Measurements from ENCODE around the gene MAST4. TPM values are rescaled to one million over a fixed set of nuclear protein-coding genes. Genes with fewer than 3 reads are reported as not detected.

Gene MAST4
- total RNA-seq, 1 donor from 2014 or later, result 10.5 TPM

GRCh38 chr5:66931651-66932050 is 335.5 kb downstream of the MAST4 start:
- Mint-ChIP-seq H3K27me3 (ENCODE audit: unreplicated experiment) (no peaks in the 10 kb centered on the region), H3K27ac (ENCODE audit: unreplicated experiment) (no peak overlapping the region), H3K4me1 (ENCODE audit: unreplicated experiment) (no peaks in the 10 kb centered on the region), H3K36me3 (ENCODE audit: unreplicated experiment) (no peaks in the 10 kb centered on the region), H3K4me3 (ENCODE audit: unreplicated experiment) (no peak overlapping the region), H3K9me3 (ENCODE audit: unreplicated experiment) (no peaks in the 10 kb centered on the region)
- DNase-seq (ENCODE audit: extremely low spot score, unreplicated experiment), result no peak
- no peak for TF ChIP-seq CTCF (IDR thresholded peaks at IDR 0.05)

GRCh38 chr5:66932457-66932856 is 336.3 kb downstream of the MAST4 start:
- Mint-ChIP-seq H3K9me3 (ENCODE audit: unreplicated experiment) (no peaks in the 10 kb centered on the region), H3K4me1 (ENCODE audit: unreplicated experiment) (no peaks in the 10 kb centered on the region), H3K4me3 (ENCODE audit: unreplicated experiment) (no peak overlapping the region), H3K36me3 (ENCODE audit: unreplicated experiment) (no peaks in the 10 kb centered on the region), H3K27me3 (ENCODE audit: unreplicated experiment) (no peaks in the 10 kb centered on the region), H3K27ac (ENCODE audit: unreplicated experiment) (no peak overlapping the region)
- DNase-seq (ENCODE audit: extremely low spot score, unreplicated experiment), result no peak
- TF ChIP-seq CTCF (IDR thresholded peaks at IDR 0.05), result no peak

- Mint-ChIP-seq H3K4me3 (ENCODE audit: unreplicated experiment) (no peak overlapping the region), H3K27ac (ENCODE audit: unreplicated experiment) (no peak overlapping the region), H3K36me3 (ENCODE audit: unreplicated experiment) (no peaks in the 10 kb centered on the region), H3K4me1 (ENCODE audit: unreplicated experiment) (no peaks in the 10 kb centered on the region), H3K27me3 (ENCODE audit: unreplicated experiment) (no peaks in the 10 kb centered on the region), H3K9me3 (ENCODE audit: unreplicated experiment) (no peaks in the 10 kb centered on the region)
- DNase-seq (ENCODE audit: extremely low spot score, unreplicated experiment), result no peak
- no peak for TF ChIP-seq CTCF (IDR thresholded peaks at IDR 0.05)
These were observed 336.9 kb downstream of the MAST4 start for GRCh38 chr5:66933066-66933465.

- H3K36me3 Mint-ChIP-seq (ENCODE audit: unreplicated experiment), result no peaks in the 10 kb centered on the region
- no peak overlapping the region for H3K27ac Mint-ChIP-seq (ENCODE audit: unreplicated experiment)
- H3K4me3 Mint-ChIP-seq (ENCODE audit: unreplicated experiment), result no peak overlapping the region
- H3K27me3 Mint-ChIP-seq (ENCODE audit: unreplicated experiment), result no peaks in the 10 kb centered on the region
- DNase-seq (ENCODE audit: extremely low spot score, unreplicated experiment), result no peak
- no peaks in the 10 kb centered on the region for H3K4me1 Mint-ChIP-seq (ENCODE audit: unreplicated experiment)
- no peak for TF ChIP-seq CTCF (IDR thresholded peaks at IDR 0.05)
- H3K9me3 Mint-ChIP-seq (ENCODE audit: unreplicated experiment), result peaks cover 10% of the 10 kb centered on the region
These were observed 342.9 kb downstream of the MAST4 start for GRCh38 chr5:66939094-66939493.

GRCh38 chr5:66945389-66946349 is 349.5 kb downstream of the MAST4 start:
- Mint-ChIP-seq H3K9me3 (ENCODE audit: unreplicated experiment) (peaks cover 4% of the 10 kb centered on the region), H3K27ac (ENCODE audit: unreplicated experiment) (peak overlapping the region; percentile 17), H3K27me3 (ENCODE audit: unreplicated experiment) (no peaks in the 10 kb centered on the region), H3K36me3 (ENCODE audit: unreplicated experiment) (no peaks in the 10 kb centered on the region), H3K4me3 (ENCODE audit: unreplicated experiment) (no peak overlapping the region), H3K4me1 (ENCODE audit: unreplicated experiment) (peaks cover 12% of the 10 kb centered on the region)
- no peak for TF ChIP-seq CTCF (IDR thresholded peaks at IDR 0.05)
- no peak for DNase-seq (ENCODE audit: extremely low spot score, unreplicated experiment)

Measured in osteocyte (in vitro differentiated cells).